Peyer's patch (tissue), 4 donors: ENCODE measurements around the gene PPTC7. TPM values are rescaled to one million over a fixed set of nuclear protein-coding genes. Genes with fewer than 3 reads are reported as not detected.
A peak's percentile ranks its signal among the peaks of the same experiment; 100 is the strongest.
"Not testable (repeated sequence)": the region's sequence is repeated elsewhere in the genome, so short reads cannot be mapped to it uniquely, and the experiment has no call there.

ENCODE experiments used
- DNase-seq, 3 donors: peaks; one replicate each; pipeline ENCODE4 v3.0.0-alpha.2; 2017 to 2019
- H3K27ac ChIP-seq, 4 donors: fragments of 200-600 bp; sonication (generic); one replicate each; pipeline ENCODE4 v1.5.1; 2016 to 2019
- H3K27me3 ChIP-seq, 2 donors: fragments of 200-600 bp; sonication (generic); one replicate each; pipeline ENCODE4 v1.5.1; 2019
- H3K36me3 ChIP-seq, 3 donors: fragments of 200-600 bp; sonication (generic); one replicate each; pipeline ENCODE4 v1.5.1; 2016 to 2019
- H3K4me1 ChIP-seq, 4 donors: fragments of 200-600 bp; sonication (generic); one replicate each; pipeline ENCODE4 v1.5.1; 2016 to 2019
- H3K4me3 ChIP-seq, 4 donors: fragments of 200-600 bp; sonication (generic); 1 replicate in 3 of 4; 2 replicates in 1 of 4; pipeline ENCODE4 v1.5.1; 2016 to 2019; ENCODE audit warnings: mild to moderate bottlenecking in 1 of 4
- H3K9me3 ChIP-seq, 4 donors: fragments of 200-600 bp; sonication (generic); one replicate each; pipeline ENCODE4 v1.5.1; 2016 to 2019; ENCODE audit warnings: mild to moderate bottlenecking in 1 of 4
- CTCF ChIP-seq, 6 experiments: fragments of 450-650 bp in 4 of 6; fragments of 200-600 bp in 2 of 6; sonication (generic) in 1 of 6; IDR thresholded peaks; one replicate each; pipeline ENCODE4 v1.5.1; 2017 to 2019; ENCODE audit warnings: antibody characterized with exemption in 6 of 6, mild to moderate bottlenecking in 3 of 6, moderate library complexity in 1 of 6
- POLR2A ChIP-seq, 2 donors: fragments of 450-650 bp; IDR thresholded peaks; one replicate each; pipeline ENCODE4 v1.5.1; 2017; ENCODE audit warnings: antibody characterized with exemption in 2 of 2, mild to moderate bottlenecking in 2 of 2, moderate library complexity in 2 of 2
- total RNA-seq, 4 donors: library from RNA; depleted of rRNA; stranded (reverse); fragments of >200 nt; gene quantifications; one replicate each; pipeline ENCODE4 v1.1.0, GENCODE V29; 2016

The PPTC7 gene
- total RNA-seq, 4 donors from 2014 or later, result 19.5 to 21.4 (median 20.1) TPM

- H3K27ac ChIP-seq, result no peak overlapping the region
- H3K36me3 ChIP-seq, result no peaks in the 10 kb centered on the region
- DNase-seq, result no peak
- no peaks in the 10 kb centered on the region for H3K4me1 ChIP-seq
- H3K4me3 ChIP-seq, result no peak overlapping the region
- H3K27me3 ChIP-seq, result no peaks in the 10 kb centered on the region
- TF ChIP-seq POLR2A (IDR thresholded peaks at IDR 0.05) (no peak), CTCF (IDR thresholded peaks at IDR 0.05) (peak; percentile 12 to 75 (median 54))
- H3K9me3 ChIP-seq, result no peaks in the 10 kb centered on the region
These were observed 17.1 kb upstream of the PPTC7 start for GRCh38 chr12:110600254-110600653.

- no peaks in the 10 kb centered on the region for H3K36me3 ChIP-seq
- H3K27ac ChIP-seq, result no peak overlapping the region
- no peaks in the 10 kb centered on the region for H3K9me3 ChIP-seq
- H3K27me3 ChIP-seq, result no peaks in the 10 kb centered on the region
- TF ChIP-seq POLR2A (IDR thresholded peaks at IDR 0.05) (no peak), CTCF (IDR thresholded peaks at IDR 0.05) (no peak)
- DNase-seq, result no peak
- H3K4me3 ChIP-seq, result no peak overlapping the region
- H3K4me1 ChIP-seq, result no peaks in the 10 kb centered on the region
These were observed 16.2 kb upstream of the PPTC7 start for GRCh38 chr12:110599334-110599733.

DNA sequence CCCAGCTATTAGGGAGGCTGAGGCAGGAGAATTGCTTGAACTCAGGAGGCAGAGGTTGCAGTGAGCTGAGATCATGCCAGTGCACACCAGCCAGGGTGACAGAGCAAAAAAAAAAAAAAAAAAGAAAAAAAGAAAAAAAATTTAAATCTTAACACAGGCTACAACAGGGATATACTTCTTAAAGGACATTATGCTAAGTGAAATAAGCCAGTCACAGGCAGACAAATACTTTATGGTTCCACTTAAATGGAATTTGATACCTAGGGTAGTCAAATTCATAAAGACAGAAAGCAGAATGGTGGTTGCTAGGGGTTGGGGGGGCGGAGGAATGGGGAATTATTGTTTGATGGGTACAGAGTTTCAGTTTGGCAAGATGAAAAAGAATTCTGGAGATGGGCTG is 14.8 kb upstream of the PPTC7 start:
- Histone ChIP-seq H3K9me3 (no peaks in the 10 kb centered on the region), H3K36me3 (no peaks in the 10 kb centered on the region), H3K4me1 (no peaks in the 10 kb centered on the region), H3K27me3 (no peaks in the 10 kb centered on the region), H3K27ac (no peak overlapping the region), H3K4me3 (no peak overlapping the region)
- no peak for DNase-seq
- TF ChIP-seq POLR2A (IDR thresholded peaks at IDR 0.05), result no peak
- no peak for TF ChIP-seq CTCF (IDR thresholded peaks at IDR 0.05)

DNA sequence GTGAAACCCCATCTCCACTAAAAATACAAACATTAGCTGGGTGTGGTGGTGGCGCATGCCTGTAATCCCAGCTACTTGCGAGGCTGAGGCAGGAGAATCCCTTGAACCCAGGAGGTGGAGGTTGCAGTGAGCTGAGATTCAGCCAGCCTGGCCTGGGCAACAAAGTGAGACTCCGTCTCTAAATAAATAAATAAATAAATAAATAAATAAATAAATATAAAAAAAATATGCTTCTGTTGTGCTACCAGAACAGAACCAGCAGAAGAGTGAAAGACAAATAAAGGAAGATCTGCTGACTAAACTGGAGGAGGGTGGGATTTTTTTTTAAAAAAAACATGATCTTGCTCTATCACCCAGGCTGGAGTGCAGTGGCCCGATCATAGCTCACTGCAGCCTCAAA is 9.8 kb upstream of the PPTC7 start:
- H3K27me3 ChIP-seq, H3K4me3 ChIP-seq, DNase-seq, H3K36me3 ChIP-seq, H3K27ac ChIP-seq, H3K9me3 ChIP-seq: not testable (repeated sequence)
- peaks cover 0 to 18% (median 6%) of the 10 kb centered on the region in 4 donors for H3K4me1 ChIP-seq

- H3K36me3 ChIP-seq, result no peaks in the 10 kb centered on the region
- no peak overlapping the region for H3K4me3 ChIP-seq
- no peaks in the 10 kb centered on the region for H3K9me3 ChIP-seq
- H3K27me3 ChIP-seq, result no peaks in the 10 kb centered on the region
- H3K4me1 ChIP-seq, result peaks cover 0 to 18% (median 6%) of the 10 kb centered on the region in 4 donors
- no peak for DNase-seq
- TF ChIP-seq POLR2A (IDR thresholded peaks at IDR 0.05), result no peak
- no peak for TF ChIP-seq CTCF (IDR thresholded peaks at IDR 0.05)
- H3K27ac ChIP-seq, result peak overlapping the region in 3 of 4 donors; percentile 28 to 80 (median 76)
These were observed 9.0 kb upstream of the PPTC7 start for GRCh38 chr12:110592078-110592477.

DNA sequence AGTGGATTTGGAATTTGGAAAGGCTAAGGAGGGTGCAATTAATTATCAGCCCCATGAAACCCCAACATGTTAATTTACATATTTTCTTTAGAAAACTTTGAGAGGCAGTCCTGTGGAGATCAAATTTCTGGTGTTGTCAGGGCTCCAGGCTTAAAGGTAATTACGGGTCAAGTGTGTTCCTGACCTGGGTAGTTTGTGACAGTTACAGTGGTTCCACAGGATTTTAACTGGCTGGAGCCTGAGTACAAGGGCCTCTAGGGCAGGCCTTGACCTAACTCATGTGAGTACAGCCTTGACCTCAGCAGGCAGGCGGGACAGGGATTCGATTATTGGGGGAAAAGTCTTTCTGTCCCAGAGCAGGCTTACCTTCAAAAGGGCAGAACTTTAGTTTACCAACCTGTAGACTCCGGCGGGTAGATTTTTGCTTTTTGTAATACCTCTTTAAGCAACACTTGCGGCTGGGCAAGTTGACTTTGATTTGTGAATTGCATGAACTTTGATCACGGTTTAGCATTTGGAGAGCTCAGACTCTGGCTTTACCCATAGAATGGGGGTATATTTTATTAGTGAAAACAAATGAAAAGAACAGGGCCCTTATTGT is 8.4 kb upstream of the PPTC7 start:
- TF ChIP-seq CTCF (IDR thresholded peaks at IDR 0.05) (no peak), POLR2A (IDR thresholded peaks at IDR 0.05) (no peak)
- no peaks in the 10 kb centered on the region for H3K36me3 ChIP-seq
- H3K27me3 ChIP-seq, result no peaks in the 10 kb centered on the region
- H3K27ac ChIP-seq, result peak overlapping the region; percentile 28 to 80 (median 73)
- H3K4me1 ChIP-seq, result peaks cover 0 to 18% (median 6%) of the 10 kb centered on the region in 4 donors
- H3K4me3 ChIP-seq, result no peak overlapping the region
- peak in 1 of 3 donors; percentile 46 for DNase-seq
- no peaks in the 10 kb centered on the region for H3K9me3 ChIP-seq
